ENCODE results near the gene UPK1A.

UPK1A gene

GRCh38 chr19:35713904-35714495, 47.7 kb downstream of the UPK1A start:
- Histone ChIP-seq H3K27ac (ENCODE audit: poor library complexity, severe bottlenecking) (no peak overlapping the region), H3K27me3 (ENCODE audit: insufficient read depth, poor library complexity, severe bottlenecking) (no peaks in the 10 kb centered on the region), H3K4me1 (ENCODE audit: insufficient read depth, poor library complexity, severe bottlenecking) (no peaks in the 10 kb centered on the region), H3K36me3 (ENCODE audit: low read depth) (no peaks in the 10 kb centered on the region), H3K4me3 (ENCODE audit: severe bottlenecking) (no peak overlapping the region), H3K9me3 (ENCODE audit: severe bottlenecking) (no peaks in the 10 kb centered on the region)
- no peak for TF ChIP-seq CTCF (IDR thresholded peaks at IDR 0.05; ENCODE audit: poor library complexity, severe bottlenecking)
- peak; percentile 45 for DNase-seq (ENCODE audit: low spot score)
- no peak for ATAC-seq (ENCODE audit: low read depth)

- Histone ChIP-seq H3K9me3 (ENCODE audit: severe bottlenecking) (no peaks in the 10 kb centered on the region), H3K36me3 (ENCODE audit: low read depth) (peaks cover 6% of the 10 kb centered on the region), H3K4me1 (ENCODE audit: insufficient read depth, poor library complexity, severe bottlenecking) (no peaks in the 10 kb centered on the region), H3K27ac (ENCODE audit: poor library complexity, severe bottlenecking) (no peak overlapping the region), H3K27me3 (ENCODE audit: insufficient read depth, poor library complexity, severe bottlenecking) (no peaks in the 10 kb centered on the region), H3K4me3 (ENCODE audit: severe bottlenecking) (no peak overlapping the region)
- ATAC-seq (ENCODE audit: low read depth) (no peak), DNase-seq (ENCODE audit: low spot score) (no peak)
- TF ChIP-seq CTCF (IDR thresholded peaks at IDR 0.05; ENCODE audit: poor library complexity, severe bottlenecking), result no peak
Measured at GRCh38 chr19:35714601-35715354, 48.5 kb downstream of the UPK1A start.

- Histone ChIP-seq H3K36me3 (ENCODE audit: low read depth) (peaks cover 10% of the 10 kb centered on the region), H3K4me3 (ENCODE audit: severe bottlenecking) (peak overlapping the region; percentile 73), H3K4me1 (ENCODE audit: insufficient read depth, poor library complexity, severe bottlenecking) (no peaks in the 10 kb centered on the region), H3K9me3 (ENCODE audit: severe bottlenecking) (no peaks in the 10 kb centered on the region), H3K27ac (ENCODE audit: poor library complexity, severe bottlenecking) (no peak overlapping the region), H3K27me3 (ENCODE audit: insufficient read depth, poor library complexity, severe bottlenecking) (no peaks in the 10 kb centered on the region)
- DNase-seq (ENCODE audit: low spot score) (no peak), ATAC-seq (ENCODE audit: low read depth) (no peak)
- TF ChIP-seq CTCF (IDR thresholded peaks at IDR 0.05; ENCODE audit: poor library complexity, severe bottlenecking), result no peak
Measured at GRCh38 chr19:35715355-35715809, 49.1 kb downstream of the UPK1A start.

GRCh38 chr19:35715981-35716800, 49.9 kb downstream of the UPK1A start:
- TF ChIP-seq CTCF (IDR thresholded peaks at IDR 0.05; ENCODE audit: poor library complexity, severe bottlenecking), result no peak
- Histone ChIP-seq H3K9me3 (ENCODE audit: severe bottlenecking) (no peaks in the 10 kb centered on the region), H3K4me3 (ENCODE audit: severe bottlenecking) (peak overlapping the region; percentile 73), H3K27me3 (ENCODE audit: insufficient read depth, poor library complexity, severe bottlenecking) (no peaks in the 10 kb centered on the region), H3K27ac (ENCODE audit: poor library complexity, severe bottlenecking) (peak overlapping the region; percentile 83), H3K36me3 (ENCODE audit: low read depth) (peaks cover 11% of the 10 kb centered on the region), H3K4me1 (ENCODE audit: insufficient read depth, poor library complexity, severe bottlenecking) (no peaks in the 10 kb centered on the region)
- DNase-seq (ENCODE audit: low spot score) (peak; percentile 62), ATAC-seq (ENCODE audit: low read depth) (peak; percentile 30)
